HG03571 (cell line): ENCODE measurements around the gene BBS9.

ENCODE experiments used
- ATAC-seq: cut with Tn5 transposase; IDR thresholded peaks from one replicate; pipeline ENCODE4 v1.9.1; 2021; ENCODE audit not compliant: unreplicated experiment

The BBS9 gene

DNA sequence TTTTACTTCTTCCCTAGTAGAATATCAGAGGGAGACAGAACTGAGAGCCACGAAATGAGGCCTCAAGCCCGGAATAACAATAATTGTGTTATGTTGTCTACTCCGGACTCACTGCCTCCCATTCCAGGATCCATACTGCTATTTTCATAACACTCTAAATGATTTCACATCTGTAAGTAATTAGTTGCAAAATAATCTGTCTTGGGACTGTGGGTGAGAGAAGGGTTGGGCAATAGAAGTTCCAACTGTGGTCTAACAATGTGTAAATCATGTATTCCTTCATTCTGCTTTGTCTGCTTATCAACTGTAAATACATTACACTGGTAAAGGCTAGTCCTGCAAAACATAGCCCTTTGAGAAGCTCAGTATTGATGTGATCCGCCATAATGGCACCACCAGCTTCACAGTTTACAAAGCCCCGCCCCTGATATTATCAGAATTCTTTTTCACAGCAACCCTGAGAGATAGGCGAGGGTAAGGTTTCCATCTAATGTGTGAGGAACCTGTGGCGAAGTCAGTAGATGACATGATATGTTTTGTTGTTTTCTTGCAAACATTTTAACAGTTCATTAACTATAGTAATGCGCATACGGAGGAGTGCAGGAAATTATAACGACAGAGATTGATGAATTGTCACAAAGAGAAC is 510.3 kb downstream of the BBS9 start:
- ATAC-seq = no peak

DNA sequence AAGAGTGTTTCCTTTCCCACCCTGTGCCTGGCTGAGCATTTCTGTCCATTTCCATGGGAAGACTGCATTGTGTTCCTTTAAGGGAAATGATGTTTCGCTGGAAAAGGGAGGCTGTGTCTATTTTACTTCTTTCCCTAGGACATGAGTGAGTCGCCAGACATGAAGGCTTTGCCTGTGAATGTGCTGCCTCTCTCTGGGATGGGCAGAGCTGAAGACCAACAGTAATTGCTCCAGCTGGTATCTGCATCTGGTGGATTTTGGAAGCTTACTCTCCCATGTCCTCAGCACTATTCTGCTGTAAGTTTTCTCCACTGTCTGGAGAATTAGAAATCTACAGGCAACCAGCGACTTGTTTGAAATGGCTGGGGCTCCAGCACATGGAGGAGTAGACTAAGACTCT is 511.4 kb downstream of the BBS9 start:
- ATAC-seq = no peak

DNA sequence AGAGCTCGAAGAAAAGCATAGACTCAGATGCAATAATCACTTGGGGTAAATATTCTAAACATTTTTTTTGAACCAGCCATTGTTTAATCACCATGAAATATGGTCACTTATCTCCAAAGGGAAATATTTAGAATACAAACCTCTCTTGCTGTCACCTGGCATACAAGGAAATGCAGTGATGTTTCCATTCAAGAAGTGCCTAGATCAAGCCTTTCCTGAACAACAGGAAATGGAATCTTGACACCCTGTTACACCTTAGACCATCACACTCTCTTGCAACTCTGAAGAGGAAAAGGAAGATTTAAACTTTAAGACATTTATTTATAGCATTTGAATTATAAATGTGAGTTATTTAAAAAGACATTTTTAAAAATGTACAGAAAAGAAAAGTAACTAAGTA is 512.9 kb downstream of the BBS9 start:
- no peak for ATAC-seq

DNA sequence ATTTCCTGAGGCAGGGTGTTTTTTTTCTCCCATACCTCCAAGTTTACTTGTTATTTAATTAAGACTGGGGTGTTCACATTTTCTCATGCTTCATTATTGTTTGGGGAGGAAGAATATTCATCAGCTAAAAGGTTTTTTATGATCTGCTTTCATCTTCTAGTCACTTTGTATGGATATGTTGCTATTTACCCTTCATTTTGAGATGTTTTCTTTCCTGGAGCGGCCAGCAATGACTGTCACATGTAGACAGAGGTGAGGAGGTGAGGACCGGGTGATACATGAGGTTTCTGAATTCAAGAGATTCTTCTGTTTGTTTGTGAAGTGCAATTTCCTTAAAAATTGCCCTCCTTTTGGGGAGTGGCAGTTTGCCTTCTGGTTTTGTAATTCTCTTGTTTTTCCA is 514.2 kb downstream of the BBS9 start:
- no peak for ATAC-seq

DNA sequence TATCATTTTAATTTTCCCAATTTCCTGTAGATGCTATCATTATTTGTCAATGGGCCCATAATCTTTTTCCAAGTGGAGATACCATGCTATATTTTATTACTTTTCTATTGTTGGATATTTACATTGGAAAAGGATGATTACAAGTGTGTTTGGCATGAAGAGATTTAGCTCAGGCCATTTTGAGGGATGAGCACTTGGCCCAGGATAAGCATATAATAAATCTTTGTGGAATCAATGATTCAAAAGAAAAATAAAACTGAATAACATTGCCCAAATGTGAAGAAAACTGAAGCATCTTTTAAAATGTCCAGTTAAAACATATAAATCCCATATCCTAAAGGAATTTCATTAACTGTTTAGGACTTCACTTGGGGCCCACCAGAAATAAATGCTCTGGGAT is 515.1 kb downstream of the BBS9 start:
- no peak for ATAC-seq

DNA sequence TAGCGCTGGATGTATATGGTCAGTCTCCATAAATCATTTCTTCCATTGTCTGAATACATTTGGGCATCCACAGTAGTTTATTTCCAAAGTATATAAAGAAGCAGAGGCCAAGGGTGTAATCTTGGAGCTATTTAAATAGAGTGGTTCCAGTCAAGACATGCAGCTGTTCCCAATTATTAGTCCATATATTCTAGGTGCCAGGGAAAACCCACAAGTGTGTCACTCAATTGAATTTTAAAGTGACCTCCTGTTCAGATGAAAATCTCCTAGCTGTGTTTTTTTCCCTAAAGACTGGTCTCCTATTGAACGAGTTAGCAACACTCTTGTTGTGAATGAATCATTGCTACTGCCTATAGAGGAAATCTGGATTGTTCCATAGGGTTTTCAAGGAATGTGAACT is 515.7 kb downstream of the BBS9 start:
- no peak for ATAC-seq

DNA sequence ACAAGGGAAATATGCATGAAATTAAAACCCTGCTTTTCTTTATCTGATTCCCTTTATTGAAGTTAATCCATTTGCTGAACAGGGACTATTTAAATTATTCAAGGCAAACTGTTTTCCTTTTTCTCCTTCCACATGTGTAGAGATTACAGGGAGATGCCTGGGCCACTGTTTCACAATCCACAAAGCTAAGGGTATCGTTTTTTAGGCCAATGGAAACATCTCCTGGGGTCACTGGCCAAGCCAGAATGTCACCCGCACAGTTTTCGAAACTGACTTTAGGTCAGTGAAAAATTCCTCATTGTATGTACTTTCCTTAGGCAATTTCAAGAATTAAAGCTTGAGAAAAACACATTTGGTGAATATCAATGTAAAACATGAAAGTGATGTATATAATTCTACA is 516.8 kb downstream of the BBS9 start:
- ATAC-seq = no peak

DNA sequence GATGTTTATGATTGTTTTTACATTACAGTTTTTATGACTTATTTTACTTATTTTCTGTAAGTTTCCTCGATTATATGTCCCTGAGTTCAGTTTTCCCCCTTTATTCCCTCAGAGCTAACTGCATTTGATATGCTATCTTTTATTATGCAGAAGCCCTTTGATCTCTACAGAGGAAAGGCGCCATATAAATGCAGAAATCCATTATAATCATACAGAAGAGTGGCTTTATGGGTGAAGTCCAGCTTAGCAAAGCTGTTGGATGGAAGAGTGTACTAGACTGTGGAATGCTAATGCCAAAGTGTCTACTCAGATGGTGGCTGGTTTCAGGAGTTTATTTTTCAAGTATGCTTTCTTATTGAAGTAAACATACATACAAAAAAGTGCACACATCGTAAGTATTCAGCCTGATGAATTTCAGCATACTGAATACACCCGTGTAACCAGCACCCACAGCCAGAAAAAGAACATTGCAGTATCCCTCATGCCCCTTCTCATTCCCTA is 517.6 kb downstream of the BBS9 start:
- ATAC-seq = no peak

DNA sequence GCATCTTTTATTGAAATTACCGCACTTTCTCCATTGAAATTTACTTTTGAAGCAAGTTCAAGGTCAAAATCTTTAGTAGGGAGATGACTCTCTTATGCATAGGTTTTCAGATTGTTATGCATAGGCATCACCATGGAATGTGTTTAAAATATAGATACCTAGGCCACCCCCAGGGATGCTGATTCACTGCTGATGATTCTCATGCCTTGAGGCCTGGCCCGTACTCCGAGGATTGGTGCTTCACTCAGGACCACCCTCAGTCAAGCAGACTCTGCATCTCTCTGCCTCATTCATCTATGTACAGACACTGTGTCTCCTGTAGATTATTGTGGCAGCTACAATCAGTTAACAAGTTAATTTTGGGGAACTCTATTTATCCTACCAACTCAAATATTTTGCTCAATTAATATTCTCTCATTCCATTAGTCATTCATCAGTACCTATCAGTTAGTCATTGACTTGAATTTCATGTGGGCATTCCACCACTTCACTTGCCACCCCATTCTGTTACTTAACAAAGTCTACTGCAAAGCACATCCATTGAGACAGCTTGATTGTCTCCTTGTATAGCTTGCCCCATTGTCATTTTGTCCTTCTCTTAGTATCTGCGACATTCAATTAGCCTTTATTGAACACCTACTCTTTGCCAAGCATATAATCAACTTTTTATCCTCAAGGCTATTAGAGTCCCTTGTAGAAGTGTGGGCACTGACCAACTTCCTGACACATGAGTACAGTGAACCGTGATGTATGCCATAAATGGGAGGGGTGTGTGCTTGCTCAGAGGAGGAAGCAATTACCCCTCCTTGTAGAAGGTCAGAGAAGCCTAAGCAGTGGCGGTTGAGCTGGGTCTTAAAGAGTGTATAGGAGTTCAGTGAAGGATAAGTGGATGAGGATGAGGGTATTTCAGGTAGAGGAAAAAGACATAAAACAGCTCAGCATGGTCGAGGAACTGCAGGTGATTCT is 520.4 kb downstream of the BBS9 start:
- ATAC-seq = no peak

DNA sequence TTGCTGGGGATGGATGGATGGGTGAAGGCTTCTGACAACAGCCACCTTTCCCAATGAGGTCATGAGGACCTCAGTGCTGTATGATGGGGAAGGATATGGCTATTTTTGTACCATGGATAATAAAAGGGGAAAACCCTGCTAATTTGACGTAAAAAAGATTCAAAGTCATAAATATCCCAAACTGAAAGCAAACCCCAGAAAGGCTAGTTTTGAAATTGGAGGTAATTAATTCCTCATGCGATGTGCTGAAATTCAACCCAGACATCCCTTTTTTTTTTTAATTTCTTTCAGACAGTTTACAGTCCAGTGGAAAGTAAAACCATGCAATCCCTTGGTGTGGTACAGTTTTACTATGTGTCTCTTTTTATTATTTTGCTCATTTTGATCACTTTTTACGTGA is 521.5 kb downstream of the BBS9 start:
- ATAC-seq = no peak

DNA sequence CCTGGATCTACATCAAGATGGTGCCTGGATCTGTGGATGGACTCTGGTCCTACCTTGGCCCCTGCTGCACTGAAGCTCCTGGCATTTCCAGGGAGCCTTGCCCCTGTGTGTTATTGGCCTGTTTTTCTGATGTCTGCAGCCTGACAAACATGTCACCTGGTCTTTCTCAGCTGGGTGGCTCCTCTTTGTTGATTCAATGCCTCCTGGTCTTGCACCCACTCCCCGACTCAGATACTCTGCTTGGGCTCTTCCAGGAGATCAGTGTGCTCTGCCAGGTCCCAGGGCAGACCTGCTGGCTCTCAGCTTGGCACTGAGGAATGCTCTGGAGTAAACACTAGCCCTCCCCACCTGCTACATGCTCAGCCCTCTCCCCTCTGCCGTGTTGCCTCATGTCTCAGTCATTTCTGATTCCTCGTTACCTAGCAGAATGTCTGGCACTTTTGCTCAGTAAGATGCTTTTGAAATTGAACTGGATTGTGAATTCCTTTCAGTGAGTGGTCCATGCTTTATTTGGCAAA is 522.7 kb downstream of the BBS9 start:
- no peak for ATAC-seq

DNA sequence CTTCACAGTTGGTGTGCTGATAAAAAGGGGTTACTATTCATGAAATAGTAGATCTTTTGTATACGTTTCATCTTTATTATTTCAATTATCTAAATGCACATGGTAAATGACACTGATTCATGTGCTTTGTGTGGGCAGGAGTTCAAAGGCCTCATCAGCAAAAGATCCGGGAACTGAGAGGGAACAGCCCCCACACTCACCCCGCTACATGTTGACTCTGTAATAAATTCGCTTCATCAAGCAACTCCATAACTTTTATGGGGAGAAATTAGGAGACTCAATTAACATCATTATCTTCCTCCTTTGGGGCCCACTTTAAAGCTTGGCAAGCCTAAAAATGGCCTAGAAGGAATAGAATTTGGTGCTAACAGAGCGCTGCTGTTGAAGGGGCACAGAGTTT is 525.3 kb downstream of the BBS9 start:
- ATAC-seq = no peak
